GM13977 (cell line): ENCODE results near the gene EIF4H.

Experiments
- DNase-seq: peaks from one replicate; pipeline ENCODE4 v3.0.0; 2012; ENCODE audit warnings: low spot score
- in situ Hi-C: fragments of 300-500 bp; cut with MboI; formaldehyde crosslinking; loops from one replicate; pipeline ENCODE4 v1.12.0; 2022; ENCODE audit warnings: low sequenced_read_pairs, low pct_unique_long_range_greater_than_20kb, mixed read lengths, inconsistent platforms; ENCODE audit not compliant: unreplicated experiment
- TF ChIP-seq, protein P1 (sequence below): IDR thresholded peaks from 2 replicates; pipeline ENCODE4 v1.5.1; 2012; ENCODE audit warnings: mild to moderate bottlenecking, control low read depth; ENCODE audit not compliant: insufficient read depth; ENCODE audit errors: extremely low read depth, missing control alignments

The EIF4H gene

DNA sequence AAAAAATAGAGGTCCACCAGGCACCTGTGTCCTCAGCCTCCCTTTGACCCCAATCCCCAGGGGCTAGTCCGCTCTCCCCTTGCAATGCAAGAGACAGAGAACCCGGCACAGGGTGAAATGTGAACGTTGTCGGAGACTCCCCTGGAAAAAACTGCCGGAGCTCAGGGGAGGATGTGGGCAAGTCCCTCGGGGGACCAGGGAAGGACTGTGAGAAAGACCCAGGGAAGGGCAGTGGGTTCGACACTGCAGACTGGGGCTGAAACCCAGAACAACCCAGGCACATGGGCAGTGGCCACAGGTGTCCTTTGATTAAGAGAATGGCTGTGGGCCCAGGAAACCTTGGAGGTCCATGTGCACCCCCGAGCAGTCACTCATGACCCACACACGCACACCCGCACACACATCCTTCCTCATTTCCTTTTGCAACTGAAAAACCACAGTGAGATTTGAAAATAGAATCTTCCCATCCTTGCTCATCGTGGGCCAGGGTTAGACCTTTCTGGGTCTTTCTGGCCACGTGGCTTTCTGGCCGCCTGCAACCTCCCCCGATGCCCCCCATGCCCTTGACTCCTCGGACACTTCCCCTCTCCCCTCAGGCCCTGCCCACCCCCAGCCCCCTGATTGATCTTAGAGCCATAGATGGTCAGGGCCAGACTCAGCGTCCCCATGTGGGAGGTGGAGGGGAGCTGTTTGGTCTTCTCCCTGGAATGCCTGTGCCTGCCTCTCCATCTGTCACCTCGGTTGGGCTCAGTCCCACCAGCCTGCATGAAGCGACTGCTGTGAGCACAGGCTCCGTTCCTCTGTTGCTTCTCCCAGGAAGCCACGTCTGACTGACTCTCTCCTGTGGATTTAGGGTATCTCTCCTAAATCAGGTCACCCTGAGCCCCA is 43.5 kb downstream of the EIF4H start:
- DNase-seq, result peak; percentile 66
- TF ChIP-seq, protein P1, sequence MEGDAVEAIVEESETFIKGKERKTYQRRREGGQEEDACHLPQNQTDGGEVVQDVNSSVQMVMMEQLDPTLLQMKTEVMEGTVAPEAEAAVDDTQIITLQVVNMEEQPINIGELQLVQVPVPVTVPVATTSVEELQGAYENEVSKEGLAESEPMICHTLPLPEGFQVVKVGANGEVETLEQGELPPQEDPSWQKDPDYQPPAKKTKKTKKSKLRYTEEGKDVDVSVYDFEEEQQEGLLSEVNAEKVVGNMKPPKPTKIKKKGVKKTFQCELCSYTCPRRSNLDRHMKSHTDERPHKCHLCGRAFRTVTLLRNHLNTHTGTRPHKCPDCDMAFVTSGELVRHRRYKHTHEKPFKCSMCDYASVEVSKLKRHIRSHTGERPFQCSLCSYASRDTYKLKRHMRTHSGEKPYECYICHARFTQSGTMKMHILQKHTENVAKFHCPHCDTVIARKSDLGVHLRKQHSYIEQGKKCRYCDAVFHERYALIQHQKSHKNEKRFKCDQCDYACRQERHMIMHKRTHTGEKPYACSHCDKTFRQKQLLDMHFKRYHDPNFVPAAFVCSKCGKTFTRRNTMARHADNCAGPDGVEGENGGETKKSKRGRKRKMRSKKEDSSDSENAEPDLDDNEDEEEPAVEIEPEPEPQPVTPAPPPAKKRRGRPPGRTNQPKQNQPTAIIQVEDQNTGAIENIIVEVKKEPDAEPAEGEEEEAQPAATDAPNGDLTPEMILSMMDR, result no peak
- in situ Hi-C loops, result no loop called here

- TF ChIP-seq, protein P1, result no peak
- in situ Hi-C loops, result no loop called here
- no peak for DNase-seq
These were observed 44.2 kb downstream of the EIF4H start for GRCh38 chr7:74218343-74218698.

- in situ Hi-C loops, result no loop called here
- TF ChIP-seq, protein P1, result no peak
- DNase-seq, result no peak
These were observed 45.3 kb downstream of the EIF4H start for GRCh38 chr7:74219416-74219815.

GRCh38 chr7:74220229-74220628 is 46.1 kb downstream of the EIF4H start:
- DNase-seq, result no peak
- in situ Hi-C loops, result no loop called here
- TF ChIP-seq, protein P1, result no peak

GRCh38 chr7:74221713-74222112 is 47.6 kb downstream of the EIF4H start:
- DNase-seq, result no peak
- TF ChIP-seq, protein P1, result no peak
- in situ Hi-C loops, result no loop called here

DNA sequence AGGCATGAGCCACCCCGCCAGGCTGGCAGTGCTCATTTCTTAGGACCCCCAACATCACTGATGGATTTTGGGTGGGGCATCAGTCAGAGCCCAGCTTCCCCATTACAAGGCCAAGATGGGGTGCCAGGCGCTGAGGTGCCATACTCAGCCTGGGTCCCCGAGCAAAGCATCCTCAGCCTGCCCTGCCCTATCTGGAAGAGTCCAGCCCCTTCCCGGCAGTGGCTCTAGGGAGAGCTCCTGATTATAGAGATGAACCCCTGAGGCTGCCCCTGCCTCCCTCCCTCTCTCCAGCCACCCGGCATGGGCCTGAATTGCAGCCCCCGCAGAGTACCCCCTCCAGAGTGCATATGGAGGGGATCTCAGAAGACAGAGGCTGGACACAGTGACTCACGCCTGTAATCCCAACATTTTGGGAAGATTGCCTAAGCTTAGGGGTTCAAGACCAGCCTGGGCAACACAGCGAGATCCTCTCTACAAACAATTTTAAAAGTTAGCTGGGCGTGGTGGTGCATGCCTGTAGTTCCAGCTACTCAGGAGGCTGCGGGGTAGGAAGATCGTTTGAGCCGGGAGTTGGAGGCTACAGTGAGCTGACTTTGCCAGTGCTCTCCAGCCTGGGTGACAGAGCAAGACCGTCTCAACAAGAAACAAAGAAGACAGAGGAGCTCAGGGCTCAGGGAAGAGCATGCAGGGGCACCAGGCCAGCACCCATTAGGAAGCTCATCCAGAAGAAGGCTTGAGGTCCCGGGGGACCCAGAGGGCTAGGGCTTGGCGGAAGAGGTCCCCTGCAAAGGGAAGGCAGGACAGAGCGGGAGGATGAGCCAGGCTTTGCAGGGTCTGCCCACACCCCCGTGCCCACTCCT is 48.9 kb downstream of the EIF4H start:
- in situ Hi-C loops, result no loop called here
- TF ChIP-seq, protein P1, result no peak
- DNase-seq, result no peak
